Measurements from ENCODE around the gene OTUD1. TPM values are rescaled to one million over a fixed set of nuclear protein-coding genes. Genes with fewer than 3 reads are reported as not detected.

Gene OTUD1
- total RNA-seq, 4 donors from 2014 or later: 6.8 to 19.9 (median 12.8) TPM

DNA sequence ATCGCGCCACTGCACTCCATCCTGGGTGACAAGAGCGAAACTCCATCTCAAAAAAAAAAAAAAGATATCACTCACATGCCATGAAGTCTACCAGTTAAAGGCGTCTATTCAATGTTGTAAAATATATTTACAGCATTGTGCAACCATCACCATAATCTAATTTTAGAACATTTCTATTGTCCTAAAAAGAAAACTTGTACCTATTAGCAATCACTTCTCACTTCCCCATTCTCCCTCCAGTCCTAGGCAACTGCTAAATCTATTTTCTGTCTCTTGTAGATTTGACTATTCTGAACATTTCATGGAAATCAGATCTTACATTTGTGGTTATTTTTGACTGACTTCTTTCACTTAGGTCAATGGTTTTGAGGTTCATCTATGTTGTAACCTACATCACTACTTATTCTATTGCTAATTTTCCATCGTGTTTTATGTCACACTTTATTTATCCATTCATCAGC is 25.2 kb upstream of the OTUD1 start:
- no peak overlapping the region for H3K4me3 ChIP-seq
- no peak for TF ChIP-seq POLR2A (IDR thresholded peaks at IDR 0.05)
- TF ChIP-seq, protein P1, sequence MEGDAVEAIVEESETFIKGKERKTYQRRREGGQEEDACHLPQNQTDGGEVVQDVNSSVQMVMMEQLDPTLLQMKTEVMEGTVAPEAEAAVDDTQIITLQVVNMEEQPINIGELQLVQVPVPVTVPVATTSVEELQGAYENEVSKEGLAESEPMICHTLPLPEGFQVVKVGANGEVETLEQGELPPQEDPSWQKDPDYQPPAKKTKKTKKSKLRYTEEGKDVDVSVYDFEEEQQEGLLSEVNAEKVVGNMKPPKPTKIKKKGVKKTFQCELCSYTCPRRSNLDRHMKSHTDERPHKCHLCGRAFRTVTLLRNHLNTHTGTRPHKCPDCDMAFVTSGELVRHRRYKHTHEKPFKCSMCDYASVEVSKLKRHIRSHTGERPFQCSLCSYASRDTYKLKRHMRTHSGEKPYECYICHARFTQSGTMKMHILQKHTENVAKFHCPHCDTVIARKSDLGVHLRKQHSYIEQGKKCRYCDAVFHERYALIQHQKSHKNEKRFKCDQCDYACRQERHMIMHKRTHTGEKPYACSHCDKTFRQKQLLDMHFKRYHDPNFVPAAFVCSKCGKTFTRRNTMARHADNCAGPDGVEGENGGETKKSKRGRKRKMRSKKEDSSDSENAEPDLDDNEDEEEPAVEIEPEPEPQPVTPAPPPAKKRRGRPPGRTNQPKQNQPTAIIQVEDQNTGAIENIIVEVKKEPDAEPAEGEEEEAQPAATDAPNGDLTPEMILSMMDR (IDR thresholded peaks at IDR 0.05): no peak
- H3K27me3 ChIP-seq: no peaks in the 10 kb centered on the region
- DNase-seq: no peak
- no peak overlapping the region for H3K27ac ChIP-seq
- no peaks in the 10 kb centered on the region for H3K36me3 ChIP-seq
- H3K4me1 ChIP-seq: no peaks in the 10 kb centered on the region
- H3K9me3 ChIP-seq: no peaks in the 10 kb centered on the region
- intact Hi-C loops (cut with DNase I; ENCODE audit: low total_unique reads): no loop called here

DNA sequence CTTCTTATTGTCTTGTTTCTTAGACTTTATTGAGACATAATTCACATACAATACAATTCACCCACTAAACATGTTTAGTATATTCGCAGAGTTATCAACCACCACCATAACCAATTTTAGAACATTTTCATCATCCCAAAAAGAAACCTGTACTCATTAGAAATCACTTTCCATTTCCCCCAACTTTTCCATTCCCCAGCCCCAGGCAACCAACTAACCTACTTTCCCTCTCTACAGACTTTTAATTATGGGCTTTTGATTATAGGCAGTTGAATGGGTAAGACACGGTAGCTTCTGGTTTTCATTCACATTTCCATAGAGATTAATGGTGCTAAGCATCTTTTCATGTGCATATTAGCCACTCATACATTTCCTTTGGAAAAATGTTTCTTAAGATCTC is 24.2 kb upstream of the OTUD1 start:
- no peaks in the 10 kb centered on the region for H3K36me3 ChIP-seq
- no peaks in the 10 kb centered on the region for H3K9me3 ChIP-seq
- H3K4me3 ChIP-seq: no peak overlapping the region
- intact Hi-C loops (cut with DNase I; ENCODE audit: low total_unique reads): no loop called here
- H3K4me1 ChIP-seq: no peaks in the 10 kb centered on the region
- no peak overlapping the region for H3K27ac ChIP-seq
- TF ChIP-seq, protein P1 (IDR thresholded peaks at IDR 0.05): no peak
- H3K27me3 ChIP-seq: no peaks in the 10 kb centered on the region
- no peak for DNase-seq

DNA sequence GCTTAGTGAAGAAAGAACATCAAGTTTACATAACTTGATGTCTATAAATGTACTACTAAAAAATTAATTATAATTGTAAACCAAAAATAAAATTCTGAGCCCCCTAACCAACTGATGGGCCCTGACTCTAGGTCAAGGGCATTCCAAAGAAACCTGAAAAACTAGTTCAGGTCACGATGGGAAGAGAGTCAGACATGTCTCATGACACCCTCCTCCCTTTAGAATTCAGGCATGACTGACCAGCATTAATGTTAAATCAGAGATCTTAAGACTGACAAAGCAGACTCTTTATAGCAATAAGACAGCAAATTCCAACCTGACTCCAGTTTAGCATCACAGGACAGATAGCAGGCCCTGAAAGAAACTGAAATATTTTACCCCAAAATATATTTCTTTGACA is 21.6 kb upstream of the OTUD1 start:
- intact Hi-C loops (cut with DNase I; ENCODE audit: low total_unique reads): no loop called here

DNA sequence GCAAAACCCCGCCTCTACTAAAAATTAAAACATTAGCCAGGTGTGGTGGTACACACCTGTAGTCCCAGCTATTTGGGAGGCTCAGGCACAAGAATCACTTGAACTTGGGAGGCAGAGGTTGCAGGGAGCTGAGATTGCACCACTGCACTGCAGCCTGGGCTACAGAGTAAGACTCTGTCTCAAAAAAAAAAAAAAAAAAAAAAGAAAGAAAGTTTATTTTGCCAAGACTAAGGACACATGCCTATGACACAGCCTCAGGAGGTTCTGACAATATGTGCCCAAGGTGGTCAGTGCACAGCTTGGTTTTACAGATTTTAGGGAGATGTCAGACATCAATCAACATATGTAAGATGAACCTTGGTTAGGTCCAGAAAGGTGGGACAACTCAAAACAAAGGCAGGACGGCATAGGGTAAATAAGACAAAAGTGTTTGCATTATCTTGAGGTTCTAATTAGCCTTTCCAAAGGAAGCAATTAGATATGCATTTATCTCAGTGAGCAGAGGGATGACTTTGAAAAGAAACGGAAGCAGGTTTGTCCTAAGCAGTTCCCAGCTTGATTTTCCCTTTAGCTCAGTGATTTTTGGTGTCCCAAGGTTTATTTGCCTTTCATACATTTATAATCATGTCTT is 20.7 kb upstream of the OTUD1 start:
- Histone ChIP-seq H3K27me3 (no peaks in the 10 kb centered on the region), H3K4me1 (no peaks in the 10 kb centered on the region), H3K9me3 (no peaks in the 10 kb centered on the region), H3K4me3 (no peak overlapping the region), H3K36me3 (no peaks in the 10 kb centered on the region), H3K27ac (no peak overlapping the region)
- intact Hi-C loops (cut with DNase I; ENCODE audit: low total_unique reads): no loop called here
- no peak for DNase-seq
- TF ChIP-seq, protein P1 (IDR thresholded peaks at IDR 0.05): no peak
- TF ChIP-seq POLR2A (IDR thresholded peaks at IDR 0.05): no peak

More for the DNA sequence above, 21.6 kb upstream of the OTUD1 start:
- TF ChIP-seq, protein P1 (IDR thresholded peaks at IDR 0.05): no peak
- TF ChIP-seq POLR2A (IDR thresholded peaks at IDR 0.05): no peak
- Histone ChIP-seq H3K27me3 (no peaks in the 10 kb centered on the region), H3K36me3 (no peaks in the 10 kb centered on the region), H3K27ac (no peak overlapping the region), H3K4me3 (no peak overlapping the region), H3K9me3 (no peaks in the 10 kb centered on the region), H3K4me1 (no peaks in the 10 kb centered on the region)
- DNase-seq: no peak

DNA sequence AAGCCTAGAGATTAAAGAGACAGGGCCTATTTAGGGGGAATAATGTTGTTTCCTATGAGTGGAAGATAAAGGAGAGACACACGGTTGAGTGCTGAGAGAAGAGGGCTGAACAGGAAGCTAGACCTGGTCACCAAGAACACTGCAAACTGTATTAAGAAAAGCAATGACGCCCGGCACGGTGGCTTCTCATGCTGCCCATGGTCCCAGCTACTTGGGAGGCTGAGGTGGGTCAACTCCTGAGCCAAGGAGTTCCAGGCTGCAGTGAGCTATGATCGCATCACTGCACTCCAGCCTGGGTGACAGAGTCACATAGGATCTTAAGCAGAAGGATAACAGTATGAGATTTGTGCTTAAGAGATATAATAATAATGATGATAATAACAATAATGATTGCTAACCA is 19.7 kb upstream of the OTUD1 start:
- no peak for DNase-seq
- Histone ChIP-seq H3K9me3 (no peaks in the 10 kb centered on the region), H3K36me3 (no peaks in the 10 kb centered on the region), H3K27ac (no peak overlapping the region), H3K4me3 (no peak overlapping the region), H3K27me3 (no peaks in the 10 kb centered on the region), H3K4me1 (no peaks in the 10 kb centered on the region)
- TF ChIP-seq, protein P1 (IDR thresholded peaks at IDR 0.05): no peak
- TF ChIP-seq POLR2A (IDR thresholded peaks at IDR 0.05): no peak
- intact Hi-C loops (cut with DNase I; ENCODE audit: low total_unique reads): no loop called here

Measured in uterus (tissue), 4 donors.